Caco-2 (cell line): ENCODE results near the gene TRAF4. TPM values are rescaled to one million over a fixed set of nuclear protein-coding genes. Genes with fewer than 3 reads are reported as not detected.

Source experiments
- BruUV-seq: library from RNA; stranded (reverse); fragments of 400-500 nt; replicated peaks from 2 replicates; lab custom pipeline; 2021; lab: Mats Ljungman, UMichigan
- CTCF ChIA-PET: fragments of 300-600 bp; sonication (Branson Sonifier 250); formaldehyde crosslinking; loops from one replicate; lab custom pipeline; 2022; ENCODE audit warnings: antibody characterized with exemption; lab: Charles Lee
- POLR2A ChIA-PET: fragments of 300-600 bp; sonication (Branson Sonifier 250); formaldehyde crosslinking; loops from one replicate; lab custom pipeline; 2022; ENCODE audit warnings: antibody characterized with exemption; lab: Charles Lee
- DNase-seq, 2 experiments: peaks; one replicate each; pipeline versions ENCODE4 v3.0.0 to v3.0.0-alpha.2; 2020 to 2022
- H3K27me3 ChIP-seq: replicated peaks from 2 replicates; pipeline ENCODE4 v1.6.0; 2011; ENCODE audit warnings: low read length; ENCODE audit not compliant: control insufficient read depth, insufficient read depth
- H3K36me3 ChIP-seq: 2 replicates; pipeline ENCODE4 v1.5.1; 2011; ENCODE audit warnings: low read length; ENCODE audit not compliant: control insufficient read depth, insufficient read depth
- H3K4me1 ChIP-seq: fragments of 250-450 bp; sonication (Bioruptor Pico); 2 replicates; pipeline ENCODE4 v1.5.1; 2020; ENCODE audit warnings: mild to moderate bottlenecking
- H3K4me3 ChIP-seq: 2 replicates; pipeline ENCODE4 v1.5.1; 2011; ENCODE audit warnings: low read depth, mild to moderate bottlenecking, control low read depth, low read length
- H3K9me3 ChIP-seq: fragments of 250-450 bp; sonication (Bioruptor Pico); 2 replicates; pipeline ENCODE4 v1.5.1; 2020; ENCODE audit warnings: mild to moderate bottlenecking, moderate library complexity
- H3K27ac Mint-ChIP-seq: one replicate; pipeline ENCODE4 v1.8.0; 2022; ENCODE audit warnings: mixed read lengths; ENCODE audit not compliant: unreplicated experiment
- H3K27me3 Mint-ChIP-seq: one replicate; pipeline ENCODE4 v1.8.0; 2022; ENCODE audit warnings: mixed read lengths; ENCODE audit not compliant: insufficient read depth, unreplicated experiment
- H3K36me3 Mint-ChIP-seq: one replicate; pipeline ENCODE4 v1.8.0; 2022; ENCODE audit warnings: mild to moderate bottlenecking, mixed read lengths; ENCODE audit not compliant: insufficient read depth, unreplicated experiment
- H3K4me1 Mint-ChIP-seq: one replicate; pipeline ENCODE4 v1.8.0; 2022; ENCODE audit warnings: low read depth, mixed read lengths; ENCODE audit not compliant: unreplicated experiment
- H3K4me3 Mint-ChIP-seq: one replicate; pipeline ENCODE4 v1.8.0; 2022; ENCODE audit warnings: mild to moderate bottlenecking, moderate library complexity, mixed read lengths; ENCODE audit not compliant: unreplicated experiment
- H3K9me3 Mint-ChIP-seq: one replicate; pipeline ENCODE4 v1.8.0; 2022; ENCODE audit warnings: mixed read lengths; ENCODE audit not compliant: unreplicated experiment
- intact Hi-C: fragments of 100-400 bp; cut with micrococcal nuclease; formaldehyde crosslinking; loops from one replicate; pipeline ENCODE4 v1.10.0; 2022; ENCODE audit not compliant: unreplicated experiment
- total RNA-seq: library from RNA; stranded (reverse); gene quantifications from 2 replicates; pipeline ENCODE4 v1.2.3, GENCODE V29; 2022
- TF ChIP-seq, protein P1 (sequence below), 2 experiments: fragments of 200-600 bp in 1 of 2; IDR thresholded peaks; 1 replicate in 1 of 2; 2 replicates in 1 of 2; pipeline versions ENCODE4 v1.5.1 to v1.8.0; 2011 to 2022; ENCODE audit warnings: antibody characterized with exemption in 1 of 2, control low read depth in 1 of 2, inconsistent platforms in 1 of 2, low read depth in 1 of 2, low read length in 1 of 2, mild to moderate bottlenecking in 1 of 2, moderate library complexity in 1 of 2; ENCODE audit not compliant: insufficient read depth in 1 of 2, severe bottlenecking in 1 of 2, unreplicated experiment in 1 of 2

Gene TRAF4
- total RNA-seq, 1 experiment from 2014 or later: 140 TPM

DNA sequence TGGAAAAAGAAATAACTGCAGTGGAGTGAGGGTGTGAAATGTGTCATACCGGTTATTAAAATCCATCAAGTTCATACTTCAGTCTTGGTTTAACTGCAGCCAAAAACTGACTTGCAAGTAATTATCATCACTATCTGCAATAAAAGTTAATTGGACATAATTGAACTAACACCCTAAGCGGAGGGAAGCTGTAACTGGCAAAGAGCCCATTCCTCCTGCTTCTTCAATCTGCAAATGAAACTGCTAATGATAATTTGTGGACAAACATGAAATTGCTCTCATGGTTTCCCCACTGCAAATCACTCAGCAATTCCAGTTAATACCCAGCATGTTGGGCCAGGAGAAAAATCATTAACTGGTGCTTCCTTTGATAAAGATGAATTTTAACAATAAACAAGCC is 52.3 kb downstream of the TRAF4 start:
- Mint-ChIP-seq H3K36me3 (peaks cover 24% of the 10 kb centered on the region), H3K27me3 (no peaks in the 10 kb centered on the region), H3K9me3 (no peaks in the 10 kb centered on the region), H3K4me1 (no peaks in the 10 kb centered on the region), H3K27ac (no peak overlapping the region), H3K4me3 (no peak overlapping the region)
- POLR2A ChIA-PET: no interaction called here
- no TSS peak for BruUV-seq
- TF ChIP-seq, protein P1, sequence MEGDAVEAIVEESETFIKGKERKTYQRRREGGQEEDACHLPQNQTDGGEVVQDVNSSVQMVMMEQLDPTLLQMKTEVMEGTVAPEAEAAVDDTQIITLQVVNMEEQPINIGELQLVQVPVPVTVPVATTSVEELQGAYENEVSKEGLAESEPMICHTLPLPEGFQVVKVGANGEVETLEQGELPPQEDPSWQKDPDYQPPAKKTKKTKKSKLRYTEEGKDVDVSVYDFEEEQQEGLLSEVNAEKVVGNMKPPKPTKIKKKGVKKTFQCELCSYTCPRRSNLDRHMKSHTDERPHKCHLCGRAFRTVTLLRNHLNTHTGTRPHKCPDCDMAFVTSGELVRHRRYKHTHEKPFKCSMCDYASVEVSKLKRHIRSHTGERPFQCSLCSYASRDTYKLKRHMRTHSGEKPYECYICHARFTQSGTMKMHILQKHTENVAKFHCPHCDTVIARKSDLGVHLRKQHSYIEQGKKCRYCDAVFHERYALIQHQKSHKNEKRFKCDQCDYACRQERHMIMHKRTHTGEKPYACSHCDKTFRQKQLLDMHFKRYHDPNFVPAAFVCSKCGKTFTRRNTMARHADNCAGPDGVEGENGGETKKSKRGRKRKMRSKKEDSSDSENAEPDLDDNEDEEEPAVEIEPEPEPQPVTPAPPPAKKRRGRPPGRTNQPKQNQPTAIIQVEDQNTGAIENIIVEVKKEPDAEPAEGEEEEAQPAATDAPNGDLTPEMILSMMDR (IDR thresholded peaks at IDR 0.05; ENCODE audit: insufficient read depth in 1 of 2, low read depth in 1 of 2, low read length in 1 of 2, severe bottlenecking in 1 of 2, unreplicated experiment in 1 of 2): no peak
- no peak for DNase-seq
- intact Hi-C loops: no loop called here
- CTCF ChIA-PET: no interaction called here
- H3K9me3 ChIP-seq: no peaks in the 10 kb centered on the region
- H3K27me3 ChIP-seq: no peaks in the 10 kb centered on the region
- H3K36me3 ChIP-seq: no peaks in the 10 kb centered on the region
- no peaks in the 10 kb centered on the region for H3K4me1 ChIP-seq
- H3K4me3 ChIP-seq: no peak overlapping the region

Other genes with a start within 250 kb of the TRAF4 start
- 0.26 and 0.48 TPM in 2 replicates for gene FOXN1, start 237.7 kb upstream of the TRAF4 start, total RNA-seq
- gene UNC119, start 191.4 kb upstream of the TRAF4 start, total RNA-seq: 40.5 and 41.3 TPM in 2 replicates
- gene PIGS, start 172.5 kb upstream of the TRAF4 start, total RNA-seq: 78.2 and 99.6 TPM in 2 replicates
- 16.3 and 17.7 TPM in 2 replicates for gene ALDOC, start 167.1 kb upstream of the TRAF4 start, total RNA-seq
- 113 TPM in 2 replicates for gene SPAG5, start 145.0 kb upstream of the TRAF4 start, total RNA-seq
- gene RSKR, start 129.8 kb upstream of the TRAF4 start, total RNA-seq: 15.7 and 18.9 TPM in 2 replicates
- gene BLTP2, start 98.9 kb upstream of the TRAF4 start, total RNA-seq: 154 and 176 TPM in 2 replicates
- gene SDF2, start 82.1 kb upstream of the TRAF4 start, total RNA-seq: 63.5 and 64.9 TPM in 2 replicates
- 127 and 129 TPM in 2 replicates for gene SUPT6H, start 81.8 kb upstream of the TRAF4 start, total RNA-seq
- gene PROCA1, start 32.1 kb upstream of the TRAF4 start, total RNA-seq: 4.1 and 4.4 TPM in 2 replicates
- 1.2 and 1.8 TPM in 2 replicates for gene RAB34, start 26.1 kb upstream of the TRAF4 start, total RNA-seq
- gene RPL23A, start 24.0 kb upstream of the TRAF4 start, total RNA-seq: 1,980 and 2,181 TPM in 2 replicates
- 31.7 and 37.9 TPM in 2 replicates for gene TLCD1, start 17.8 kb upstream of the TRAF4 start, total RNA-seq
- gene NEK8, start 15.2 kb upstream of the TRAF4 start, total RNA-seq: 11.0 and 13.4 TPM in 2 replicates
- 37.6 and 39.5 TPM in 2 replicates for gene FAM222B, start 98.8 kb downstream of the TRAF4 start, total RNA-seq
- 77.4 and 85.1 TPM in 2 replicates for gene ERAL1, start 111.0 kb downstream of the TRAF4 start, total RNA-seq
- 182 and 189 TPM in 2 replicates for gene FLOT2, start 153.7 kb downstream of the TRAF4 start, total RNA-seq
- 32.8 and 38.0 TPM in 2 replicates for gene DHRS13, start 159.1 kb downstream of the TRAF4 start, total RNA-seq
- 49.9 and 56.5 TPM in 2 replicates for gene PHF12, start 207.5 kb downstream of the TRAF4 start, total RNA-seq